Measurements from ENCODE around the gene FHAD1. TPM values are rescaled to one million over a fixed set of nuclear protein-coding genes. Genes with fewer than 3 reads are reported as not detected.

The FHAD1 gene
- total RNA-seq, 1 donor from 2014 or later = not detected

GRCh38 chr1:15204931-15205330 lies 42.1 kb upstream of the FHAD1 start:
- FAIRE-seq (no peak), DNase-seq (ENCODE audit: low read depth) (no peak)
- H3K27me3 ChIP-seq (ENCODE audit: control insufficient read depth, insufficient read depth, low read length) = no peaks in the 10 kb centered on the region
- no peak overlapping the region for H3K4me3 ChIP-seq (ENCODE audit: low read depth, low read length)
- H3K36me3 ChIP-seq (ENCODE audit: control insufficient read depth, insufficient read depth, low read length) = peaks cover 3% of the 10 kb centered on the region
- no peak for TF ChIP-seq CTCF (IDR thresholded peaks at IDR 0.05; ENCODE audit: insufficient read depth, low read length, severe bottlenecking)

- Histone ChIP-seq H3K4me3 (ENCODE audit: low read depth, low read length) (no peak overlapping the region), H3K36me3 (ENCODE audit: control insufficient read depth, insufficient read depth, low read length) (peaks cover 3% of the 10 kb centered on the region), H3K27me3 (ENCODE audit: control insufficient read depth, insufficient read depth, low read length) (no peaks in the 10 kb centered on the region)
- FAIRE-seq (no peak), DNase-seq (ENCODE audit: low read depth) (no peak)
- no peak for TF ChIP-seq CTCF (IDR thresholded peaks at IDR 0.05; ENCODE audit: insufficient read depth, low read length, severe bottlenecking)
Measured at GRCh38 chr1:15205586-15206346, 41.3 kb upstream of the FHAD1 start.

GRCh38 chr1:15206418-15207030 lies 40.5 kb upstream of the FHAD1 start:
- TF ChIP-seq CTCF (IDR thresholded peaks at IDR 0.05; ENCODE audit: insufficient read depth, low read length, severe bottlenecking) = no peak
- DNase-seq (ENCODE audit: low read depth) = peak; percentile 52
- Histone ChIP-seq H3K36me3 (ENCODE audit: control insufficient read depth, insufficient read depth, low read length) (peaks cover 3% of the 10 kb centered on the region), H3K4me3 (ENCODE audit: low read depth, low read length) (no peak overlapping the region), H3K27me3 (ENCODE audit: control insufficient read depth, insufficient read depth, low read length) (no peaks in the 10 kb centered on the region)
- no peak for FAIRE-seq

- no peak for DNase-seq (ENCODE audit: low read depth)
- no peak for TF ChIP-seq CTCF (IDR thresholded peaks at IDR 0.05; ENCODE audit: insufficient read depth, low read length, severe bottlenecking)
- H3K4me3 ChIP-seq (ENCODE audit: low read depth, low read length) = no peak overlapping the region
- FAIRE-seq = no peak
- H3K36me3 ChIP-seq (ENCODE audit: control insufficient read depth, insufficient read depth, low read length) = peaks cover 3% of the 10 kb centered on the region
- H3K27me3 ChIP-seq (ENCODE audit: control insufficient read depth, insufficient read depth, low read length) = no peaks in the 10 kb centered on the region
Measured at GRCh38 chr1:15207031-15207828, 39.8 kb upstream of the FHAD1 start.

- FAIRE-seq = no peak
- Histone ChIP-seq H3K36me3 (ENCODE audit: control insufficient read depth, insufficient read depth, low read length) (peaks cover 3% of the 10 kb centered on the region), H3K27me3 (ENCODE audit: control insufficient read depth, insufficient read depth, low read length) (no peaks in the 10 kb centered on the region), H3K4me3 (ENCODE audit: low read depth, low read length) (no peak overlapping the region)
- DNase-seq (ENCODE audit: low read depth) = no peak
- TF ChIP-seq CTCF (IDR thresholded peaks at IDR 0.05; ENCODE audit: insufficient read depth, low read length, severe bottlenecking) = no peak
Measured at GRCh38 chr1:15207829-15208429, 39.1 kb upstream of the FHAD1 start.

Measured in bronchial epithelial cell (primary cell).